Measurements from ENCODE around the gene UBN1.

GRCh38 chr16:4924593-4925292 is 77.5 kb downstream of the UBN1 start:
- TF ChIP-seq POLR2A (IDR thresholded peaks at IDR 0.05), result no peak
- no peak for TF ChIP-seq CTCF (IDR thresholded peaks at IDR 0.05)
